Activated T-cell treated with anti-CD3 and anti-CD28 coated beads for 4 hours (primary cell): ENCODE results near the gene CXXC1.
"Not testable (repeated sequence)": the region's sequence is repeated elsewhere in the genome, so short reads cannot be mapped to it uniquely, and the experiment has no call there.

Source experiments
- DNase-seq: peaks from one replicate; pipeline ENCODE4 v3.0.0-alpha.2; 2020

CXXC1 gene

DNA sequence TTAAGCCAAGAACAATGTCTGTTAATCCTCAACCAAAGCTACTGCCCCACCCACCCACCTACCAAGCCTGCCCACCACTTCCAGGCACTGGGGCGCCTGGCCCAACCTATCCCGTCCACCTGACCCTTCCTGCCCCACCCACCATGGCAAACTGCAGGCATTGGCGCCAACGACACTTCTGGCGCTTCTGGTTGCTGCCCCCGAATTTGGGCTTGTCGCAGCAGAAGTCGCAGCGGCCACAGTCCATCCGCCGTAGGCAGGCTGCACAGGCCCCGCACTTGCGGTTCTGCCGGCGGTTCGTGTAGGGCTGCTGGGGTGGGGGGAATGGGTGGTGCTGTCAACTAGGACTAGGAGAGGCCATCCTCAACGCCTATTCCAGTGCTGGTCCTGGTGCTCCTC, 13.4 kb downstream of the CXXC1 start:
- DNase-seq = no peak

DNA sequence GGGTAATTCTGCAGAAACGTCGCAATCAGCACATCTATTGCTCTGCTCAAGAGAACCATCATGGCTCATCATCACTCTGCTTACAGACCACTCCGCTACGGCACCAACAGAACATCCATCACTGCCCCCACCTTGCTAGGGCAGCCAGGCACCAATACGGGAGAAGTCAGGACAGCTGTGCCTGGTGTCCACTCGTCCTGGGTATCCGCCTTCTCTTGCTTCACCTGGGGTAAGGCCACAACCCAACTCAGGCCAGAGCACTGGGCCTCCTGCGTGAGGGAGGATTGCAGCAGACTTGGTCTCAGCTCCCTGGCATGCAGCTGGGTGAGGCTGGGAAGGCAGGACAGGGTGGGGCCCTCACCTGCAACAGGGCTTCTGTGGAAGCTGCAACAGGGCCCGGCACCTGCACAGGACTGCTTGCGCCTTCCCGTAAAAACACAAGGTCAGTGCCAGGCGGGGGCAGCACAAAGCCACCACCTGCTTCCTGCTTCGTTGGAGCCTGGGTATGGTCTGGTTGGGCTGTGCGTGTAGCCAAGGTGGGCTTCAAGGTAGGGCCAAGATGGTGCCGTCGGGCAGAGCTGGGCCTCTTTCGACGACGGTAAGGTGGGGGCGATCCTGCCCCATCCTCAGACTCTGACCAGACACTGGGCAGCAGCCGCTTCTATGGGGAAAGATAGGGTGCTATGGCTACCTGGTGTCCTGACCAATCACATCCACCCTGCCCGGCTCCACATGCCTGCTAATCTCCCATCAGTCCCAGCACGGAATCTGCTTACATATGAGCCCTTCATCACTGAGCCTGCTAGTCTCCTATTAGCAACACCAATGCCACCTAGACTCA, 14.1 kb downstream of the CXXC1 start:
- no peak for DNase-seq

GRCh38 chr18:50272568-50272967, 14.9 kb downstream of the CXXC1 start:
- no peak for DNase-seq

DNA sequence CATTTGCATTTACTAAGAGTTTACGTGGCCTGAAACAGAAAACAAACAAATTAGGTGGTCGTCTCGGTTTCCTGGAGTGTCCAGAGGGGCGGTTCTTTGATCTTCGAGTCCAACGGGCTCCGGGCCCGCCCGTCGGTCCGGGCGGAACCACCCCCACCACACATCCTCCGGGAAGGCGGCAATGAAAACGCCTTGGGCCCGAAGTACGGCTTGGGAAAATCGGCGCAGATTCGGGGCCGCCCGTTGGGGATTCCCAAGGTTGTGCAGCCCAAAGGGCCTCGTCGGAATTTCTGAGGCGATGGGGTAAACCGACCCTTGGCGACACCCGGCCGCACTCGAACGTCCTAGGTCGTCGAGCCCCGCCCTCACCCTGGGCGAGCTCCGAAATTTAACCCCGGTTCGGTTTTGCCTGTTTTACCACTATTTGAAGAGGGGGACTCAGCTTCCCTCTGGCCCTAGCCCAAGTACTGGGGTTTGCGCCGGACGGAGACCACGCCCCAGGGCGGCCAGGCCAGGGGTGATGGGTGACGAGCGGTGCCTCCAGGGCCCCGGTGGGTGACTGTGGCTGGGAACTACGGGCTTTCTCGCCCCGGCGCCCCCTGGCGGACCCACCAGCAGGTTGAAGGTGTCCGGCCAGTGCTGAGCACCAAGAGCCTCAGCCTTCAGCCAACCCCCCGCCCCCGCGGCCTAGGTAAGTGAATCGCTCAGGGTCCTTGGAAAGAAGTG, 19.3 kb downstream of the CXXC1 start:
- DNase-seq = peak; percentile 65

DNA sequence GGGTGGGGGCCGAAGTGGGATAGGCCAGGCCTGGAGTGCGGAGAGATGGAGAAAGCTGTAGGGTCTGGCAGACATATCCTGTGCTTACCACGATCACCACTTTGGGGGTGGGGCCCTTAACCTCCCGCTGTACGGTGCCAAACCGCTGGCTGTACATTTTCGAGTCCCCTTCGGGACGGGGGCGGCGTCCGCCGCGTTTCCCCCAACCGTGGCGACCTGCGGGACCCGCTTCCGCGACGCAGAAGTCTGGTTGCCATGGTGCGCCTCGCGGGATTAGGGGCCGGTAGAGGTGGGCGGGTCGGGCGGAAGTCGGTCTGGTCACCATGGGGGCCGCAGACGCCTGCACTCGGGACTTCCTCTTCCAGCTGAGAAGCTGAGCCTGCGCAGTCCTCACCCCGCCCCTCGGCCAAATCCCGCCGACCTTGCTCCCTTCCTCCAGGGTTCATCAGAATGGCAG, 21.2 kb downstream of the CXXC1 start, which contains the start of gene CFAP53:
Gene CFAP53 (minus strand): TSS at position 248 of the 457 bp plus-strand sequence. CDS start 91 bp downstream, at position 157.
- DNase-seq = peak; percentile 61

DNA sequence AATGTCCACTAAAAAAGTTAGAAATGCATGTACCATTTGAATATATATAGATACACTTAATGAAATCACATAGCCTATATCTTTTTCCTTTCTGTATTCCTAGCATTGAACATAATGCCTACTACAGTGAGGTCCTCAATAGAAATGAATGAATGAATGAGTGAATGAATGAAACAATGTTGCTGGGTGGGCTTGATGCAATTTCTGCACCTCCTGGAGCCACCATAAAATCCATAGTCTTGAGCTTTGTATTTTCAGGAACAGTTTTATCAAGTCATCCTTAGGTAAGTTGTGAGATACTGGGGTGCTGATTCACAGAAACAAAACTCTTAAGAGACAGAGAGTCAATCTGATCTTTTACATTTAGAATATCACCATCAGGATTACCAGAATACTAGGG, 24.5 kb downstream of the CXXC1 start:
- DNase-seq = no peak

GRCh38 chr18:50250935-50251334, 36.6 kb downstream of the CXXC1 start:
- DNase-seq = no peak

DNA sequence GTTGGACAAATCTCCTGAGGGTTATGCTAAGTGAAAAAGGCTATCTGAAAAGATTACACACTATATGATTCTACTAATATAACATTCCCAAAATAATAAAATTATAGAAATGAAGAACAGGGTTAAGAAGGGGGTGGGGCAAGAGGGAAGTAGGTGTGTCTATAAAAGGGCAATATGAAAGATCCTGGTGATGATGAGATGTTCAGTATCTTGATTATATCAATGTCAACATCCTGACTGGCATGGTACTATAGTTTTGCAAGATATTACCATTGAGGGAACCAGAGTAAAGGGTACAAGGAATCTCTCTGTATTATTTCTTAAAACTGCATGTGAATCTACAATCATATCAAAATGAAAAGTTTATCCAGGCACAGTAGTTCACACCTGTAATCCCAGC, 37.9 kb downstream of the CXXC1 start:
- no peak for DNase-seq

- DNase-seq = no peak
Observed at GRCh38 chr18:50247561-50247960, 39.9 kb downstream of the CXXC1 start.

- DNase-seq = not testable (repeated sequence)
Observed at GRCh38 chr18:50241768-50242167, 45.7 kb downstream of the CXXC1 start.

- DNase-seq = no peak
Observed at GRCh38 chr18:50240080-50240563, 47.4 kb downstream of the CXXC1 start.

GRCh38 chr18:50232419-50232818, 55.1 kb downstream of the CXXC1 start:
- DNase-seq = no peak
